ENCODE results near the gene ATP13A2.
"Not testable (repeated sequence)": the region's sequence is repeated elsewhere in the genome, so short reads cannot be mapped to it uniquely, and the experiment has no call there.

The ATP13A2 gene

DNA sequence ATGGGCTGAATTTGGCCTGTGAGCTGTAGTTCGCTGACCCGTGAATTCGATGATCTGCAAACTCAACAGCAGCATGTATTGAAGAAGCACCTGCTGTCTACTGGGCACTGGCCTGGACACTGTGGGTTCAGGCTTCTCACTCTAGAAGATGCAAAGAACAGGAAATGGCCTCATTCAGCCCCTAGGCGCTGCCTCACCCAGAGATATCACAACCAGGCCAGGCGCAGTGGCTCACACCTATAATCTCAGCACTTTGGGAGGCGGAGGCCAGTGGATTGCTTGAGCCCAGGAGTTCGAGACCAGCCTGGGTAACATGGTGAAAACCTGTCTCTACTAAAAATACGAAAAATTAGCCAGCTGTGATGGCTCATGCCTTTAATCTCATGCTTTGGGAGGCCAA lies 55.0 kb downstream of the ATP13A2 start:
- DNase-seq: no peak

DNA sequence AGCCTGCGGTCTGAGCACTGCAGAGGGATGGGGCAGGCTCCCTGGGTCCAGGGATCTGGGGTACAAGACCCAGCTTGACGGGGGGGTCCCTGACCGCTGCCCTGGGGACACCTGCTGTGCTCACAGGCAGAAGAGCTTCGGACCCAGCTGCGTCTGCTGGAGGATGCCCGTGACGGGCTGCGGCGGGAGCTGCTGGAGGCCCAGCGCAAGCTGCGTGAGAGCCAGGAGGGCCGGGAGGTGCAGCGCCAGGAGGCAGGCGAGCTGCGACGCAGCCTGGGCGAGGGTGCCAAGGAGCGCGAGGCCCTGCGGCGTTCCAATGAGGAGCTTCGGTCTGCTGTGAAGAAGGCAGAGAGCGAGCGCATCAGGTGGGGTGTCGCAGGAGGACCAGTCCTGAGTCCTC lies 56.5 kb downstream of the ATP13A2 start:
- DNase-seq: no peak

DNA sequence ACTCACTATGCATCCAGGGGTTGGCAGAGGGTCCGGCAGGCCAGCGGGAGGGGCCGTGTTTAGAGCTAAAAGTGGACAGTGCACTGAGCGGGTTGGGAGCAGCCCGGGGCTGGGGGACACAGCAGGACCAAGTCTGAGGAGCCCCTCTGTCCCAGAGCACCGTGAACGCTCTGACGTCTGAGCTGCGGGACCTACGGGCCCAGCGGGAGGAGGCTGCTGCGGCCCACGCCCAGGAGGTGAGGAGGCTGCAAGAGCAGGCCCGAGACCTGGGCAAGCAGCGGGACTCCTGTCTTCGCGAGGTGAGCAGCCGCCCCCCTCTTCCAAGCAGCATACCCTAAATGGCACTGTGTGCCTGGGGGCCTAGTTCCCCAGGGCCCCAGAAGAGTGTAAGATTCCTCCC lies 57.1 kb downstream of the ATP13A2 start:
- no peak for DNase-seq

DNA sequence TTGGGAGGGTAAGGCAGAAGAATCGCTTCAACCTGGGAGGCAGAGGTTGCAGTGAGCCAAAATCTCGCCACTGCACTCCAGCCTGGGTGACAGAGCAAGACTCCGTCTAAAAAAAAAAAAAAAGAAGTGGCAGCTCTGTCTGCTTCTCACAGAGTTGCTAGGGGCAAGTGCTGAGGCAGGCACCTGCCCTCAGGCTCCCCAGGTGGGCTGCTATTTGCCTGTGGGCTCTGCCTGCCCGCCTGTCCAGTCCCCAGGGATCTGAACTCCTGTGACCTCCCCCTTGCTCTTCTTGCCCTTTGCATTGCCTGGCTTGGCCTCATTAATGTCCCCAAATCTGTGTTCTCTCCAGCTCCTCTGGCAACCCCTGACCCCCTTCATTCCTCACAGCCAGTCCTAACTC lies 59.4 kb downstream of the ATP13A2 start:
- not testable (repeated sequence) for DNase-seq

DNA sequence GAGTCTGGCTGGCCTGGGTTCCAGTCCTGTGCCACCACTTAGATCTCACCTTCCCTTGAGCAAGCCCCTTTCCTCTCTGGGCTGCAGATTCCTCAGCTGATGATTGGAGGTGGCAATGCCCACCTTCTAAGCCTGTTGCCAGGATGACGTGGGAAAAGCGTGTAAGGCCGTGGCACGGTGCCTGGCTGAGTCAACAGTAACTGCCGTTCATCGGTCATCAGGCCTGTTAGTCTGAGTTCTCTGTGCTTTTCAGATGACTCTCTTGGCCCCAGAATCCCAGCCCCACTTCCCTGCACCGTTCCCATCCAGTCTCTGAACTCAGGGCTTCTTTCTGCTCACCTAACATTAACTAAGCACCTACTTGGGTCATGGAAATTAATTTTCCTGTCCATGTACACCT lies 62.7 kb downstream of the ATP13A2 start:
- not testable (repeated sequence) for DNase-seq

DNA sequence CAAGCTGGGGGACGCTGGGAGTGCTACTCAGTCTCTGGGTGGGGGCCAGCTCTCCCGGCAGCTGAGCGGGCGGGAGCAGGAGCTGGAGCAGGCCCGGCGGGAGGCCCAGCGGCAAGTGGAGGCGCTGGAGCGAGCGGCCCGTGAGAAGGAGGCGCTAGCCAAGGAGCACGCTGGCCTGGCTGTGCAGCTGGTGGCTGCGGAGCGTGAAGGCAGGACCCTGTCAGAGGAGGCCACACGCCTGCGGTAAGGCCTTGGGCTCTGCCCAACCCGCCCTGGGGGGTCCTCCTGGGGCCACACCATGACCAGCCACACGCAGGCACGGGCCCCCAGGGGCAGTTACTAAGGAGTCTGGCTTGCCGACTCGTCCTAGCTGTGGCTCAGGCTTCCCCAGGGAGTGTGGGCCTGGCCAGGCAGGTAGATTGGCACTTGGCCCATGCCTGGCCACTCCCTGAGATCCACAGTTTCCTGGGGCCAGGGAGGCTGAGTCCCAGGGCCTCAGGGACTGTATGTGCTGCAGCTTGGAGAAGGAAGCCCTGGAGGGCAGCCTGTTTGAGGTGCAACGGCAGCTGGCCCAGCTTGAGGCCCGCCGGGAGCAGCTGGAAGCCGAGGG lies 63.3 kb downstream of the ATP13A2 start:
- not testable (repeated sequence) for DNase-seq

DNA sequence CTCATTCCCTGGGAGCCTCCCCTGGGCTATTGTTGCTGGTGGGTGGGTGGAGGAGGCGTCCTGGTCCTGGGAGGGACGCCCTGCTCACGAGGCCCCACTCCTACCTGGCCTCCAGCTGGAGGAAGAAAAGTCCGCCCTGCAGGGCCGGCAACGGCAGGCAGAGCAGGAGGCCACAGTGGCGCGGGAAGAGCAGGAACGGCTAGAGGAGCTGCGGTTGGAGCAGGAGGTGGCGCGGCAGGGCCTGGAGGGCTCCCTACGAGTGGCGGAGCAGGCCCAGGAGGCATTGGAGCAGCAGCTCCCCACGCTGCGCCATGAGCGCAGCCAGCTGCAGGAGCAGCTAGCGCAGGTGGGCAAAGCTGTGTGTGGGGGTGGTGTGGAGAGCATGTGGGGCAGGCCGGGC lies 65.1 kb downstream of the ATP13A2 start:
- no peak for DNase-seq

DNA sequence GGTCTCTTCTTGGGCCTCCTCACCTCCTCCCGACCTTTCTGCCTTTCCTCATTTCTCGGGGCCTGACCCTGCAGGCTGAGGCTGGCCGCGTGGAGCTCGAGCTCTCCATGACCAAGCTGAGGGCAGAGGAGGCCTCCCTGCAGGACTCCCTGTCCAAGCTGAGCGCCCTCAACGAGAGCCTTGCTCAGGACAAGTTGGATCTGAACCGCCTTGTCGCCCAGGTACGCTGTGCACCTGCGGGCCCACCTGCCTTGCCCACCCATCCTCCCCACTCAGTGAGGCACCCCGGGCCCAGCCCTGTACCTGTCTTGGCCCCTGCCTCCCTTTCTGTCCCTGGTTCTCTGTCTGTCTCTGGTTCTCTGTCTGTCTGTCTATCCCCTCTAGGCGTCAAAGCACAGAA lies 65.5 kb downstream of the ATP13A2 start:
- DNase-seq: not testable (repeated sequence)

DNA sequence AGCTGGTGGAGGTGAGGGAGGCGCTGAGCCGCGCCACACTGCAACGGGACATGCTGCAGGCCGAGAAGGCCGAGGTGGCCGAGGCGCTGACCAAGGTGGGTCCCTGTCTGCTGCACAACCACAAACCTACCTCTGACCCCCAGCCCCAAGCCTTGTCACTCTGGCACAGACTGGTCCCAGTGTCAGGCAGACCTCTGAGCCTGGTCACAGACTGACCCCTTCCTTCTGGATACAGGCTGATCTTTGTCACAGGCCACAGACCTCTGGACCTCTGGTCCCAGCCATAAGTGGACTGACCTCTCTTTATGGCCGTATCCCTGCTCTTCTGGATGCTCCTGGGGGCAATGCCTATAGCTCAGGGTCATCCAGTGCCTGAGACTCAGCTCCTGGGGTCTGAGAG lies 66.2 kb downstream of the ATP13A2 start:
- DNase-seq: not testable (repeated sequence)

DNA sequence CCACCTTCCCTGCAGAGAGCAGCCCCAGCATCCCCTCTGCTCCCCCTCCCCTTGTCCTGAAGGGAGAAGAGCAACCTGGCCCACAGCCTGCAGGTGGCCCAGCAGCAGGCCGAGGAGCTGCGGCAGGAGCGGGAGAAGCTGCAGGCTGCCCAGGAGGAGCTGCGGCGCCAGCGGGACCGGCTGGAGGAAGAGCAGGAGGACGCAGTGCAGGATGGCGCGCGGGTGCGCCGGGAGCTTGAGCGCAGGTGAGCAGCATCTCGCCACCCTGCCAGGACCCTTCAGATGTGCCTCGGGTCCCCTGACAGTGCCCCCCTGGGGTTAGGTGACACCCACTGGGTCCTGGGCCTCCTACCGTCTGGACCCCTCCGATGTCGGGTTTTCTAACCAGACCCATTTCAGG lies 67.7 kb downstream of the ATP13A2 start:
- DNase-seq: no peak

DNA sequence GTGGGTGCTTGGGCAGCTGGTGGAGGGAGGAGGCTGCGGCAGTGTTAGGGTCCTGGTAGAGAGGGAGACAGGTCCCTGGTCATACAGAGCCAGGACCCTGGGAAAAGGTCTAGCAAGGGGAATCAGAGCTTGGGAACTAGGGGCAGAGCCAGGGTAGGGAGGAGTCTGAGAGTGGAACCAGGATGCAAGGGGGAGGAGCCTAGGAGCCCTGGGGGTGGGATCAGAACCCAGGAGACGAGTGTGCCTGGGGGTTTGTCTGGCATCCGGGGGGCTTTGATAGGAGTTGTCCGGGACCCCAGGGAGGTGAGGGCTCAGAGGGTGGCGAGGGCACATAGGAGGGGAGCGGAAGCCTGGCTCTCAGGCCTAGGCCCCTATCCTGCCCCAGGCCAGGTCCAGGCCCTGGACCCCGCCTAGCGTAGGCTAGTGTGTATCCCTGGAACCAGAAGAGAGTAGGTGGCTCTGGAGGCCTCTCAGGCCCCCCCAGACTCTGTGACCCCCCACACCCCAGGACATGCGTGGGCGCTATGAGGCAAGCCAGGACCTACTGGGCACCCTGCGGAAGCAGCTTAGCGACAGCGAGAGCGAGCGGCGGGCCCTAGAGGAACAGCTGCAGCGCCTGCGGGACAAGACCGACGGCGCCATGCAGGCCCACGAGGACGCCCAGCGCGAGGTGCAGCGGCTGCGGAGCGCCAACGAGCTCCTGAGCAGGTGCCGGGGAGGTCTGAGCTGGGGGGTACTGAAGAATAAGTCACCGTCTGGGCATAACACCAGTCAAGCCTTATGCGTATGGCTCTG lies 72.1 kb downstream of the ATP13A2 start:
- not testable (repeated sequence) for DNase-seq

DNA sequence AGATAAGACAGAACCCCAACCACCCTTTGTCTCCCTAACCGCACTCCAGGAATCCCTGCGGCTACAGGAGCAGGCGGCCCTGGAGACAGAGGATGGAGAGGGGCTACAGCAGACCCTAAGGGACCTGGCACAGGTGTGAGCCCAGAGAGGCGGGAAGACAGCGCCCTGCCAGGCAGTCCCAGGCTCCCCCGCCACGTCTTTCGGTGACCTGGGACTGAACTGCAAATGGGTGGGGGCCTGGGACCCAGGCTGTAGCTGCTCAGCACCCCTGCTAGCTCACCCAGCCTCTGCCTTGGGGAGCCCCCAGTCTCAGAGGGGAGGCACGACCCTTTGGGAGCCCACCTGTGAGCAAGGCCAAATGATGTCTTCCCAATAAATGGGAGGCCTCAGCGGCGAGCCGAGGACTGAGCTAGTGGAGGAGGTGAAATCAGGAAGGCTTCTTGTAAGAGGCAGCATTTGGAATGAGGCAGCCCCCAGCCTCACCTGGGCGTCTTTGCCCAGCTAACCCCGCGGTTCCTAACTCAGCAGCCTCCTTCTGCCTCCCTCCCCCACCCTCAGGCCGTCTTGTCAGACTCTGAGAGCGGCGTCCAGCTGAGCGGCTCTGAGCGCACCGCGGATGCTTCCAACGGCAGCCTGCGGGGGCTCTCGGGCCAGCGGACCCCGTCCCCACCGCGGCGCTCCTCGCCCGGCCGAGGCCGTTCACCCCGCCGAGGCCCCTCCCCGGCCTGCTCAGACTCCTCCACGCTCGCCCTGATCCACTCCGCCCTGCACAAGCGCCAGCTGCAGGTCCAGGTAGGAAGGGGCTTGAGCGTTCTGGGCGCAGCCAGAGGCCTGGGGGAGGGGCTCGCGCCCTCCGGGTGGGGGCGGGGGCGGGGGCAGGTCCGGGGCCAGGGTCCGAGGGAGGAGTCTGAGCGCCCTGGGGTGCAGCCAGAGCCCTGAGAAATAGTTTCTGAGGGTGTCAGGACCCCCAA lies 73.1 kb downstream of the ATP13A2 start:
- no peak for DNase-seq

DNA sequence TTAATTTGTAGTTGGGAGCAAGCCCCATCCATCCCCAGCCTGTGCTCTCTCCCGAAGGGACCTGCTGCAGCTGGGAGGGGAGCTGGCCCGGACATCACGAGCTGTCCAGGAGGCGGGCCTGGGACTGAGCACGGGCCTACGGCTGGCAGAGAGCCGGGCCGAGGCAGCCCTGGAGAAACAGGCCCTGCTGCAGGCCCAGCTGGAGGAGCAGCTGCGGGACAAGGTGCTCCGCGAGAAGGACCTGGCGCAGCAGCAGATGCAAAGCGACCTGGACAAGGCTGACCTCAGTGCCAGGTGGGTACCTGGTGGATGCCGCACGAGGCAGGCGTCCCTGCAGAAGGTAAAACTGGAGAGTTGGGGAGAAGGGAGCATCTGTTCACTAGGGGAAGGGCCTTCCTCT lies 75.1 kb downstream of the ATP13A2 start:
- not testable (repeated sequence) for DNase-seq
